Retinal pigment epithelial cell (primary cell): Measurements from ENCODE around the gene ZBTB16.

ENCODE experiments used
- DNase-seq: peaks from one replicate; pipeline ENCODE4 v3.0.0-alpha.2; 2010; ENCODE audit warnings: low read depth
- H3K4me3 ChIP-seq: 2 replicates; pipeline ENCODE4 v1.5.1; 2011; ENCODE audit warnings: mild to moderate bottlenecking, low read length, control low read depth, moderate library complexity
- TF ChIP-seq, protein P1 (sequence below): conservative IDR thresholded peaks from 2 replicates; pipeline ENCODE4 v1.5.1; 2011; ENCODE audit warnings: low read depth, low read length, control low read depth, inconsistent platforms

Gene ZBTB16

DNA sequence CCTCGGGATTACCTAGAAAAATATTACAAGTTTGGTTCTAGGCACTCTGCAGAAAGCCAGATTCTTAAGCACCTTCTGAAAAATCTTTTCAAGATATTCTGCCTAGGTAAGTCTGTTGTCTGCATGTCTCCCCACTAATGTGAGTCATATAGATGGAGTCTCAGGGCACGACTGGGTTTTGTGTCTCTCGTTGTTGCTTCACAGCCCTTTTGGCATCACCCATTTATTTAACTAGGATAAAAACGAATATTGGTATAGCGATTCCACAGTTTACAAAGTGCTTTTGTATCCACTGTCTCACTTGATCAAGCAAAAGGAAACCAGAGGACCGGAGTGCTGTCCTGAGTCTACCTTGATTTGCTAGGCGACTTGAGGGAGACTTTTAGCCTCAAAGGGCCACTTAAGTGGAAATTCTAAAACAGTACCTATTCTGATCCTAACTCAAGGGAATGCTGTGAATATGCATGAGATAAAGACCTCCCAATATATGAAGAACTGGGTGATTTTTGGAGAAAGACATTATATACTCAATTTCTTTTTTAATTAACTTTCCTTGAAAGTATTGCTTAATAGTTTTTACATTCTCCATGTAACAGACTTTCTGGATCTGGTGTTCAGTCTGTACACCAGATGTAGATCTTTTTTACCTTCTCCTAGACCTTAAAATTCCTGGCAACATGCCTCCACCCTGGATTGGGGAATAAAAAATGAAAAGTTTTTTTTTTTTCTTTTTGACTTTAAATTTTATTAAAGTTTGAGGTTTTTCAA, 237.3 kb downstream of the ZBTB16 start:
- H3K4me3 ChIP-seq, result peak overlapping the region; percentile 39
- no peak for DNase-seq
- TF ChIP-seq, protein P1, sequence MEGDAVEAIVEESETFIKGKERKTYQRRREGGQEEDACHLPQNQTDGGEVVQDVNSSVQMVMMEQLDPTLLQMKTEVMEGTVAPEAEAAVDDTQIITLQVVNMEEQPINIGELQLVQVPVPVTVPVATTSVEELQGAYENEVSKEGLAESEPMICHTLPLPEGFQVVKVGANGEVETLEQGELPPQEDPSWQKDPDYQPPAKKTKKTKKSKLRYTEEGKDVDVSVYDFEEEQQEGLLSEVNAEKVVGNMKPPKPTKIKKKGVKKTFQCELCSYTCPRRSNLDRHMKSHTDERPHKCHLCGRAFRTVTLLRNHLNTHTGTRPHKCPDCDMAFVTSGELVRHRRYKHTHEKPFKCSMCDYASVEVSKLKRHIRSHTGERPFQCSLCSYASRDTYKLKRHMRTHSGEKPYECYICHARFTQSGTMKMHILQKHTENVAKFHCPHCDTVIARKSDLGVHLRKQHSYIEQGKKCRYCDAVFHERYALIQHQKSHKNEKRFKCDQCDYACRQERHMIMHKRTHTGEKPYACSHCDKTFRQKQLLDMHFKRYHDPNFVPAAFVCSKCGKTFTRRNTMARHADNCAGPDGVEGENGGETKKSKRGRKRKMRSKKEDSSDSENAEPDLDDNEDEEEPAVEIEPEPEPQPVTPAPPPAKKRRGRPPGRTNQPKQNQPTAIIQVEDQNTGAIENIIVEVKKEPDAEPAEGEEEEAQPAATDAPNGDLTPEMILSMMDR, result no peak

DNA sequence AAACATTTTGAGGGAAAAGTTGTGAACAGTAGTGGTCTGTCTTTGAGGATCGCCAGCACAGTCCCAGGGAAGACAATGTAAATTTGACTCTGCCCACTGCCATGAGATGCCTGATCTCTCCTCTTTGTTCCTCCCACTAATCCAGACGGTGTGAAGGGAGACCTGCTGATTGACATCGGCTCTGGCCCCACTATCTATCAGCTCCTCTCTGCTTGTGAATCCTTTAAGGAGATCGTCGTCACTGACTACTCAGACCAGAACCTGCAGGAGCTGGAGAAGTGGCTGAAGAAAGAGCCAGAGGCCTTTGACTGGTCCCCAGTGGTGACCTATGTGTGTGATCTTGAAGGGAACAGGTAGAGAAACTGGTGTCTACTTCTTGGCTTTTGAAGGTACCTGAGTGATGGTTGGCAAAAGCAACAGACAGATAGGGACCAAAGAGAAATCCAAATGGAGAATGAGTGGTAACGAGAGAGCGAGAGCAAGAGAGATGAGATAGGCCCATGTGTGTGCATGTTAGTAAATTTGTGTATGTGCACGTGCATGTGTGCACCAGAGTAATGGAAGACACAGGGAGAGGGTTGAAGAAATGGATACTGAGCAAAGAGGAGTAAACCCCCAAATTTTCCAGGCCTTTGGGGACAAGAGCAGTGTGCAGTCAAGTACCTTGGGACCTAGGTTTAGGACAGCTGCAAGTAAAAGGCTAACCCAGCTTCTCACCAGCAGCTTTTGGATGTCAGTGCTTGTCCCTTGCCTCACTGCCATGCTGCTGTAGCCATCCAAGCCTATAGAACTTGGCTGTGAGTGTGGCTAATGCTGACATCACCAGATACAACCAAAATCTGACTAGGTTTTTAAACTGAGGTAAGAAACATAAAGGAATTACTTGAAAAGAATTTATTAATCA, 238.5 kb downstream of the ZBTB16 start:
- DNase-seq, result no peak
- TF ChIP-seq, protein P1, result no peak
- H3K4me3 ChIP-seq, result peak overlapping the region; percentile 10

DNA sequence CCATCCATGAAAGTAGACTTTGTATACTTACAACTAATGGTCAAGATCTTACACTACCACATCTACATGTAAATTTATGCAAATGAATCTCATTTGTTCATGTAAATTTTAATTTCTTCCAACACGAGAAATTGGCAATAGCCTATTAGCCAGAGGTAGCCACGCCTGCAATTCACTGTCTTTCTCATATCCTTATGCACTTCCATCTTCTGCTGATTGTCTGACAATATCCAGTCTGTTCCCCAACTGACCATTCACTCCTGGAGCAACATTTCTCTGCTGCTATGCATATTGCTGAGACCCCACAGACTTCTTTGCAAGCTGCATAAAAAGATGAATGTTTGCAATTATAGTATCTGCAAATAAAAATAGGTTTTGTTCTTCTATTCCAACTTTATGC, 239.2 kb downstream of the ZBTB16 start:
- TF ChIP-seq, protein P1, result no peak
- H3K4me3 ChIP-seq, result no peak overlapping the region
- DNase-seq, result no peak
